B cell (primary cell): ENCODE results near the gene STX17. TPM values are rescaled to one million over a fixed set of nuclear protein-coding genes. Genes with fewer than 3 reads are reported as not detected.

ENCODE experiments used
- ATAC-seq: fragments of 200-7000 bp; cut with Tn5 transposase; one replicate; pipeline ENCODE4 v1.10.0; 2021; ENCODE audit warnings: low read depth, mild to moderate bottlenecking, moderate number of reproducible peaks, moderate library complexity
- CTCF ChIA-PET: fragments of 350-600 bp; sonication (Branson Sonifier 250); formaldehyde crosslinking; loops from one replicate; lab custom pipeline; 2021; ENCODE audit warnings: antibody characterized with exemption, inconsistent platforms; lab: Charles Lee
- POLR2A ChIA-PET: fragments of 350-600 bp; sonication (Branson Sonifier 250); formaldehyde crosslinking; loops from one replicate; lab custom pipeline; 2021; ENCODE audit warnings: antibody characterized with exemption; lab: Charles Lee
- DNase-seq: peaks from one replicate; pipeline ENCODE4 v3.0.0; 2013
- H2AFZ ChIP-seq: 2 replicates; pipeline ENCODE4 v1.6.1; 2012; ENCODE audit warnings: mild to moderate bottlenecking, low read depth, low read length; ENCODE audit not compliant: insufficient read depth, poor library complexity, severe bottlenecking
- H3K27ac ChIP-seq, 2 donors: 1 replicate in 1 of 2; 2 replicates in 1 of 2; pipeline ENCODE4 v1.5.1; 2012 to 2013; ENCODE audit warnings: low read length in 2 of 2, mild to moderate bottlenecking in 2 of 2, moderate library complexity in 1 of 2
- H3K27me3 ChIP-seq, 4 experiments: fragments of 200-600 bp in 1 of 4; sonication (generic) in 1 of 4; replicated peaks in 1 of 4; 1 replicate in 2 of 4; 2 replicates in 2 of 4; pipeline versions ENCODE4 v1.6.1 to v1.7.0; 2013 to 2016; ENCODE audit warnings: low read length in 3 of 4, mild to moderate bottlenecking in 2 of 4, mixed read lengths in 1 of 4, moderate library complexity in 1 of 4; ENCODE audit not compliant: insufficient read depth in 4 of 4, control insufficient read depth in 3 of 4; ENCODE audit errors: control extremely low read depth in 1 of 4
- H3K36me3 ChIP-seq, 2 experiments: replicated peaks in 1 of 2; 1 replicate in 1 of 2; 2 replicates in 1 of 2; pipeline versions ENCODE4 v1.6.1 to v1.7.1; 2013; ENCODE audit warnings: low read length in 1 of 2; ENCODE audit not compliant: insufficient read depth in 2 of 2, control insufficient read depth in 1 of 2; ENCODE audit errors: control extremely low read depth in 1 of 2, extremely low read depth in 1 of 2
- H3K4me1 ChIP-seq, 2 donors: fragments of 200-600 bp in 1 of 2; sonication (generic) in 1 of 2; 1 replicate in 1 of 2; 2 replicates in 1 of 2; pipeline versions ENCODE4 v1.5.1 to v1.6.1; 2013 to 2017; ENCODE audit warnings: low read length in 2 of 2; ENCODE audit not compliant: control insufficient read depth in 2 of 2, insufficient read depth in 2 of 2
- H3K4me2 ChIP-seq: replicated peaks from 2 replicates; pipeline ENCODE3; 2012; ENCODE audit warnings: mild to moderate bottlenecking, low read depth, low read length; ENCODE audit not compliant: poor library complexity, severe bottlenecking
- H3K4me3 ChIP-seq, 5 experiments: fragments of 200-600 bp in 1 of 5; sonication (generic) in 1 of 5; 1 replicate in 3 of 5; 2 replicates in 2 of 5; pipeline versions ENCODE4 v1.5.1 to v1.7.0; 2011 to 2016; ENCODE audit warnings: low read length in 4 of 5, mild to moderate bottlenecking in 4 of 5, low read depth in 2 of 5, control low read depth in 1 of 5, moderate library complexity in 1 of 5; ENCODE audit not compliant: insufficient read depth in 1 of 5; ENCODE audit errors: control extremely low read depth in 1 of 5, extremely low read depth in 1 of 5
- H3K79me2 ChIP-seq: fragments of 200-600 bp; sonication (generic); one replicate; pipeline ENCODE4 v1.6.0; 2016; ENCODE audit warnings: low read length; ENCODE audit not compliant: control insufficient read depth, insufficient read depth
- H3K9ac ChIP-seq: fragments of 200-600 bp; sonication (generic); 2 replicates; pipeline ENCODE4 v1.6.1; 2017; ENCODE audit warnings: mild to moderate bottlenecking, low read length, moderate library complexity
- H3K9me3 ChIP-seq, 3 donors: one replicate each; pipeline versions ENCODE4 v1.6.1 to v1.7.1; 2013; ENCODE audit warnings: low read length in 2 of 3; ENCODE audit not compliant: control insufficient read depth in 2 of 3, insufficient read depth in 1 of 3; ENCODE audit errors: control extremely low read depth in 1 of 3
- H4K20me1 ChIP-seq: 2 replicates; pipeline ENCODE4 v1.6.0; 2012; ENCODE audit warnings: mild to moderate bottlenecking, low read length; ENCODE audit not compliant: insufficient read depth, control insufficient read depth, poor library complexity, severe bottlenecking
- H3K27ac Mint-ChIP-seq: one replicate; pipeline ENCODE4 v1.8.0; 2021; ENCODE audit warnings: mixed read lengths
- H3K27me3 Mint-ChIP-seq: one replicate; pipeline ENCODE4 v1.8.0; 2021; ENCODE audit warnings: mixed read lengths
- H3K4me1 Mint-ChIP-seq: one replicate; pipeline ENCODE4 v1.8.0; 2021; ENCODE audit warnings: mixed read lengths
- H3K4me3 Mint-ChIP-seq: one replicate; pipeline ENCODE4 v1.8.0; 2021; ENCODE audit warnings: mixed read lengths
- H3K9me3 Mint-ChIP-seq: one replicate; pipeline ENCODE4 v1.8.0; 2022; ENCODE audit warnings: mixed read lengths; ENCODE audit not compliant: insufficient read depth
- EZH2 ChIP-seq: IDR thresholded peaks from 2 replicates; pipeline ENCODE4 v1.6.1; 2012; ENCODE audit warnings: borderline replicate concordance, low read depth, mild to moderate bottlenecking, moderate library complexity, low read length; ENCODE audit not compliant: insufficient read depth, poor library complexity, severe bottlenecking
- WGBS: methylation state at CpG from one replicate; pipeline ENCODE4 v1.1.5; 2013; ENCODE audit warnings: missing lambda C conversion rate; ENCODE audit not compliant: insufficient coverage; 5-methylcytosine and 5-hydroxymethylcytosine counted together
- intact Hi-C: fragments of 100-400 bp; cut with micrococcal nuclease; formaldehyde crosslinking; loops from one replicate; pipeline ENCODE4 v1.10.0; 2022
- polyA plus RNA-seq: library from polyadenylated mRNA; depleted of rRNA; stranded (reverse); fragments of >200 nt; gene quantifications from 2 replicates; pipeline ENCODE4 v1.2.3, GENCODE V29; 2012
- total RNA-seq, 2 donors: library from RNA; stranded (reverse); fragments of 120-200 nt in 1 of 2; gene quantifications; 1 replicate in 1 of 2; 2 replicates in 1 of 2; pipeline versions ENCODE4 v1.2.3 to v1.2.4, GENCODE V29; 2013 to 2022
- TF ChIP-seq, protein P1 (sequence below): fragments of 200-600 bp; IDR thresholded peaks from one replicate; pipeline ENCODE4 v1.8.0; 2022; ENCODE audit warnings: antibody characterized with exemption, mild to moderate bottlenecking

The STX17 gene
- total and polyA plus RNA-seq, 2 donors (not counting 1 experiment from before 2014, with no cell fraction given) = 7.2 to 40.2 TPM

DNA sequence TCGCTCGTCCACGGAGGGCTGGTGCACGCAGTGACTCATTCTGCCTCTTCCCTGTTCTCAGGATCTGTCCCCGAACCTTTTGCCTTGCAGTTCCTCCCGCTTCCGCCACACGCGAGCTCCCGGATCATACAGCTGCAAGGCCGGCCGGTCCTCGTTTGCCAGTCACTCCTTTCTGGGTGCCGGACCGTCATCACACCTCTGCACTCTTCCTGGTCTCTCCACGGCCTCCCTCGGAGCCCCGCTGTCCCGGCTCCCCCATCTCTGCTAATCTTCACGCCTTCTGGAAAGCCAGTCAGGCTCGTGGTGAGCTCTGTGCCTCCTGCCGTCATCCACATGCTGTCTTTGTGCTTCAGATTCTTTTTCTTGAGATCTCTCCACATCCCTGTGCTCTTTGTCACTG lies 91.8 kb downstream of the STX17 start:
- Histone ChIP-seq H3K4me1 (no peaks in the 10 kb centered on the region), H3K9ac (no peak overlapping the region), H3K36me3 (peaks cover 0 to 8% of the 10 kb centered on the region in 2 experiments), H4K20me1 (no peaks in the 10 kb centered on the region), H3K79me2 (no peaks in the 10 kb centered on the region), H3K4me2 (no peak overlapping the region), H3K9me3 (peaks cover 0 to 4% (median 2%) of the 10 kb centered on the region in 3 donors), H3K27me3 (no peaks in the 10 kb centered on the region), H3K4me3 (no peak overlapping the region), H3K27ac (no peak overlapping the region), H2AFZ (no peak overlapping the region)
- H3K27ac Mint-ChIP-seq = peak overlapping the region; percentile 6
- intact Hi-C loops = no loop called here
- H3K27me3 Mint-ChIP-seq = no peaks in the 10 kb centered on the region
- POLR2A ChIA-PET = no interaction called here
- CTCF ChIA-PET = no interaction called here
- DNase-seq (no peak), ATAC-seq (no peak)
- peaks cover 4% of the 10 kb centered on the region for H3K4me1 Mint-ChIP-seq
- no peak overlapping the region for H3K4me3 Mint-ChIP-seq
- no peaks in the 10 kb centered on the region for H3K9me3 Mint-ChIP-seq
- TF ChIP-seq, protein P1, sequence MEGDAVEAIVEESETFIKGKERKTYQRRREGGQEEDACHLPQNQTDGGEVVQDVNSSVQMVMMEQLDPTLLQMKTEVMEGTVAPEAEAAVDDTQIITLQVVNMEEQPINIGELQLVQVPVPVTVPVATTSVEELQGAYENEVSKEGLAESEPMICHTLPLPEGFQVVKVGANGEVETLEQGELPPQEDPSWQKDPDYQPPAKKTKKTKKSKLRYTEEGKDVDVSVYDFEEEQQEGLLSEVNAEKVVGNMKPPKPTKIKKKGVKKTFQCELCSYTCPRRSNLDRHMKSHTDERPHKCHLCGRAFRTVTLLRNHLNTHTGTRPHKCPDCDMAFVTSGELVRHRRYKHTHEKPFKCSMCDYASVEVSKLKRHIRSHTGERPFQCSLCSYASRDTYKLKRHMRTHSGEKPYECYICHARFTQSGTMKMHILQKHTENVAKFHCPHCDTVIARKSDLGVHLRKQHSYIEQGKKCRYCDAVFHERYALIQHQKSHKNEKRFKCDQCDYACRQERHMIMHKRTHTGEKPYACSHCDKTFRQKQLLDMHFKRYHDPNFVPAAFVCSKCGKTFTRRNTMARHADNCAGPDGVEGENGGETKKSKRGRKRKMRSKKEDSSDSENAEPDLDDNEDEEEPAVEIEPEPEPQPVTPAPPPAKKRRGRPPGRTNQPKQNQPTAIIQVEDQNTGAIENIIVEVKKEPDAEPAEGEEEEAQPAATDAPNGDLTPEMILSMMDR = no peak
- TF ChIP-seq EZH2 = no peak
- 98% methylated on average over 22 of the region's 22 CpGs for WGBS

DNA sequence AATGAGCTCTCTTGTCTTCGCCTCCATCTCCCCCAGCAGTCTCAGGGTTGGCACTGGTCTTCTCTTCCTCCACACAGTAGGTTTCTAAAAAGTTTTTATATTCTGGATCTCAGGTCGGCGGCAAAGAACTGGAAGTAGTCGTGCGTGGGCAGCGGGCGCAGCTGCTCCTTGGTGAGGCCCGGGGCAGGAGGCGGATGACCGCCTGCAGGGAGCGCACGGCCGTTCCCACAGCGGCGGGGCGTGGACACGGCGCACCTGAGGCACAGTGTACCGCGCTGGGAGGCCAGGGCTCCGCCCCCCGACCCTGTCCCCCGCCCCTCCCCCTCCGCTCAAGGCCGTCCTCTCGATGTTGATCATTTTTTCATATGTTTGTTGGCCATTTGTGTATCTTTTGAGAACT lies 92.4 kb downstream of the STX17 start:
- intact Hi-C loops = no loop called here
- DNase-seq (no peak), ATAC-seq (no peak)
- no peak overlapping the region for H2AFZ ChIP-seq
- no peaks in the 10 kb centered on the region for H3K27me3 ChIP-seq
- no peak overlapping the region for H3K27ac Mint-ChIP-seq
- no peaks in the 10 kb centered on the region for H3K9me3 Mint-ChIP-seq
- H3K27ac ChIP-seq = no peak overlapping the region
- H3K4me1 Mint-ChIP-seq = peaks cover 4% of the 10 kb centered on the region
- H4K20me1 ChIP-seq = no peaks in the 10 kb centered on the region
- CTCF ChIA-PET = no interaction called here
- no peaks in the 10 kb centered on the region for H3K79me2 ChIP-seq
- H3K4me1 ChIP-seq = no peaks in the 10 kb centered on the region
- POLR2A ChIA-PET = no interaction called here
- no peaks in the 10 kb centered on the region for H3K27me3 Mint-ChIP-seq
- WGBS = 100% methylated on average over 6 of the region's 26 CpGs
- H3K4me3 Mint-ChIP-seq = no peak overlapping the region
- H3K9ac ChIP-seq = no peak overlapping the region
- H3K4me2 ChIP-seq = no peak overlapping the region
- H3K4me3 ChIP-seq = no peak overlapping the region
- TF ChIP-seq EZH2 = no peak
- TF ChIP-seq, protein P1 = no peak
- H3K36me3 ChIP-seq = peaks cover 0 to 14% of the 10 kb centered on the region in 2 experiments
- peaks cover 0 to 10% (median 3%) of the 10 kb centered on the region in 3 donors for H3K9me3 ChIP-seq
